Measurements from ENCODE around the gene RHCG.

DNA sequence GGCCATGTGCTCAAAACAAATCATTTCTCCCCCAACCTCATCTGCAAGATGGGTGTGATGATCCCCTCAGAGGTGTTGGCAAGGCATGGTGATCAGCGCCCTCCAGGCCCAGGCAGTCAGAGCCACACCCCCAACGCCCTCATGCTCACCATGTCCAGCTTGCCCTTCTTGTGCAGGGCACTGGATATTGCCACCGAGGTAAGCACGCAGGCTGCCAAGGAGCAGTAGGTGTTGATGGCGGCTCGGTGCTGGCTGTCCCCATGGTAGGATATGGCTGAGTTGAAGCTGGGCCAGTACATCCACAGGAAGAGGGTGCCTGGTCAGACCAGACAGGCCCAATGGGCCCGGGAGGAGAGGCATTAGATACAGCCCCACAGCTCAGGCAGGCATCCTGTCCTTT, 17.2 kb downstream of the RHCG start:
- TF ChIP-seq CTCF (IDR thresholded peaks at IDR 0.05) (no peak), POLR2AphosphoS5 (IDR thresholded peaks at IDR 0.05; ENCODE audit: low read depth, low read length) (no peak), SIN3A (IDR thresholded peaks at IDR 0.05; ENCODE audit: borderline replicate concordance, insufficient read depth, low read depth, low read length) (no peak), REST (IDR thresholded peaks at IDR 0.05; ENCODE audit: insufficient read depth in 1 of 2, low read depth in 2 of 2, low read length in 1 of 2) (no peak)
